ENCODE measurements around the gene SCFD2.

GRCh38 chr4:52950226-52950625 is 415.6 kb downstream of the SCFD2 start:
- TF ChIP-seq POLR2A (IDR thresholded peaks at IDR 0.05) (no peak), EP300 (IDR thresholded peaks at IDR 0.05) (no peak), POLR2AphosphoS5 (IDR thresholded peaks at IDR 0.05) (no peak)
- TF ChIP-seq, protein P1, sequence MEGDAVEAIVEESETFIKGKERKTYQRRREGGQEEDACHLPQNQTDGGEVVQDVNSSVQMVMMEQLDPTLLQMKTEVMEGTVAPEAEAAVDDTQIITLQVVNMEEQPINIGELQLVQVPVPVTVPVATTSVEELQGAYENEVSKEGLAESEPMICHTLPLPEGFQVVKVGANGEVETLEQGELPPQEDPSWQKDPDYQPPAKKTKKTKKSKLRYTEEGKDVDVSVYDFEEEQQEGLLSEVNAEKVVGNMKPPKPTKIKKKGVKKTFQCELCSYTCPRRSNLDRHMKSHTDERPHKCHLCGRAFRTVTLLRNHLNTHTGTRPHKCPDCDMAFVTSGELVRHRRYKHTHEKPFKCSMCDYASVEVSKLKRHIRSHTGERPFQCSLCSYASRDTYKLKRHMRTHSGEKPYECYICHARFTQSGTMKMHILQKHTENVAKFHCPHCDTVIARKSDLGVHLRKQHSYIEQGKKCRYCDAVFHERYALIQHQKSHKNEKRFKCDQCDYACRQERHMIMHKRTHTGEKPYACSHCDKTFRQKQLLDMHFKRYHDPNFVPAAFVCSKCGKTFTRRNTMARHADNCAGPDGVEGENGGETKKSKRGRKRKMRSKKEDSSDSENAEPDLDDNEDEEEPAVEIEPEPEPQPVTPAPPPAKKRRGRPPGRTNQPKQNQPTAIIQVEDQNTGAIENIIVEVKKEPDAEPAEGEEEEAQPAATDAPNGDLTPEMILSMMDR (IDR thresholded peaks at IDR 0.05), result no peak

Data from sigmoid colon (tissue), 4 donors.